GOT3 (cell line): Measurements from ENCODE around the gene TRDMT1.

ENCODE experiments used
- DNase-seq: peaks from one replicate; lab custom pipeline; 2025; ENCODE audit warnings: mixed read lengths; lab: John Stamatoyannopoulos, UW

The TRDMT1 gene, protein sequence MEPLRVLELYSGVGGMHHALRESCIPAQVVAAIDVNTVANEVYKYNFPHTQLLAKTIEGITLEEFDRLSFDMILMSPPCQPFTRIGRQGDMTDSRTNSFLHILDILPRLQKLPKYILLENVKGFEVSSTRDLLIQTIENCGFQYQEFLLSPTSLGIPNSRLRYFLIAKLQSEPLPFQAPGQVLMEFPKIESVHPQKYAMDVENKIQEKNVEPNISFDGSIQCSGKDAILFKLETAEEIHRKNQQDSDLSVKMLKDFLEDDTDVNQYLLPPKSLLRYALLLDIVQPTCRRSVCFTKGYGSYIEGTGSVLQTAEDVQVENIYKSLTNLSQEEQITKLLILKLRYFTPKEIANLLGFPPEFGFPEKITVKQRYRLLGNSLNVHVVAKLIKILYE

DNA sequence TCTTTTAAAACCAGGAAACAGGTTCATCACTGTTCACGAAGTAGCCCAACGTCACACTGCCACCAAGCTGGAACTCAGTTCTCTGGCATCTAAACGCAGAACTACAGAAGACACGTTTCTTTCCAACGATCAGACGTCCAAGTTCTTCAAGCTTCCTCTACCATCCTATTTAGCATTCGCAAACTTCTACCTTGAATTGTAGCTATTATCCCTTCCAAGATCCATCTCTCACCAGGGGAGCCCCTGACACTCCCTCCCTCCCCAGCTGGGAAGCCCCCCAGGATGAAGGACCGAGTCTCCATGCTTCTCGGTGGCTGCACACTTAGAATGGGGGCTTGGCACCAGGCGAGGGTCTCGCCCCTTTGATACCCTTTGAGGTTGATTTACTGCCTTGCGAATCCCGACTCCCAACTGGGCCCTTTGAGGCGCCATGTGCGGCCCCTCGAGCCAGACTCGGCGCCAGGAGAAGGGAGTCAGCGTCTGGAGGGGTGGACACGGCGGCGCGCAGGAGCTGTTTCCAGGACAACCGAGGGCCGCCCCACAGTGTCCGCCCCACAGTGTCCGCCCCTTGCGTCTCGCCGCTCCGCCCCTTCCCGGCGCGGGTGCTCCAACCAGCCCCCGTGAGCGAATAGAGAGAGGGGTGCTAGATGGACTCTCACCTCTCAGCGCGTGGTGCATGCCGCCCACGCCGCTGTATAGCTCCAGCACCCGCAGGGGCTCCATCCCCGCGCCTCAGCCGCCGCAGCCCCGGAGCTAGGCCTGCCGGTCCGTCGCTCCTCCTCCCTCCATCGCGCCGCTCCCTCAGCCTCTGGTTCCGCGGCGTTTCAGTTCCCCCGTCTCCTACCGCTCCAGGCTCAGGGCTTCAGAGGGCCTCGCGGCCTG is at the start of gene TRDMT1:
TRDMT1 (minus strand) TSS at position 761 of the 882 bp plus-strand sequence; CDS start at position 723, 38 bp downstream.
- peak; percentile 63 for DNase-seq

DNA sequence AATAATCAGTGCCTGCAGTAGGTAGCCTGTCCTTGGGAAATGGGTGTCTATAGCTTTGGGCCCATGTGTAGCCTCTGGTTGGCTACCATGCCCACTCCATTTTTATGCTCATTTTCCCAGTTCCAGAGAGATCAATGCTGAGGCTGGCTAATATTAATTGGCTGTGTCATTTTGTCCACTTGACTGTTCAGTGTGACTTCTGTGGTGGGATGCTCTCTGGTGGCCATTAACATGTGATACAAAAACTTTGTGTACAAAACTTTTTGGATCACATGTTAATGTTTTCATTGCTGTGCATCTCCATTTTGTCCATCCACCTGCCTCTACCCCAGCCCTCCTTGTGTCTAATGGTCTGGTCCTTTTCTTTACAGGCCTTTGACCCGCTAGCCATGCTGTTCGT is 49.3 kb upstream of the TRDMT1 start:
- no peak for DNase-seq

DNA sequence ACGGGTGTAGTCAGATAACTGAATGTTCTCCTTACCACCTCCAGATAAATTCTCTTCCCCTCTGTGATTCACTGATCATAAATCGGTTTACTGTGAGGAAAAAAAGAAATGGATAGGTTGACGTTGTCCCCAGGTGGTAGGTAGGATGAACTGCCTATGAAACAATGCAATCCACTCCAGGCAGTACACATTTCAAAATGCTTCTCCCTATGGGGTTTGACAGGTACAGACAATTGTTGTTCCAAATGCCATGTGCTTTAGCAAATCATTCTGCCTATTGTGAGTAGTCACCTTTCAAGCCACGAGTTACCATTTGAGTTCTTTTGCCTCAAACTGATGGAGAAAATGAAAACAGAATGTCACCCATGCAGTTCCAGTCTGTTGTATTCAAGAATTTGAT is 48.3 kb upstream of the TRDMT1 start:
- DNase-seq = no peak

DNA sequence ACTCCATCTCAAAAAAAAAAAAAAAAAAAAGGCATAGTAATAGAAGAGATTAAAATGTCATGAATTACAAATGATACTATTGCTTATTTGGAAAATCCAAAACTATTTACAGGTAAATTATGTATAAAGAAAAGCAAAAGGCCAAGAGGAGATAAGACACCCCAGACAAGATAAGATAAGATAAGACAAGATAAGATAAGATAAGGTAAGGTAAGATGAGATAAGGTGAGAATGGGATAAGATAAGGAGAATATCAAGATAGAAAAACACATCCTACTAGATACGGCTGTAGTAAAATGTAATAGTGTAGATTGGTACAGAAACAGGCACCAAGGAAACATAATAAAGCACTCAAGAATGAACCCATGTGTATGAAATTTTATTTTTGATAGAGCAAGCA is 47.5 kb upstream of the TRDMT1 start:
- no peak for DNase-seq

DNA sequence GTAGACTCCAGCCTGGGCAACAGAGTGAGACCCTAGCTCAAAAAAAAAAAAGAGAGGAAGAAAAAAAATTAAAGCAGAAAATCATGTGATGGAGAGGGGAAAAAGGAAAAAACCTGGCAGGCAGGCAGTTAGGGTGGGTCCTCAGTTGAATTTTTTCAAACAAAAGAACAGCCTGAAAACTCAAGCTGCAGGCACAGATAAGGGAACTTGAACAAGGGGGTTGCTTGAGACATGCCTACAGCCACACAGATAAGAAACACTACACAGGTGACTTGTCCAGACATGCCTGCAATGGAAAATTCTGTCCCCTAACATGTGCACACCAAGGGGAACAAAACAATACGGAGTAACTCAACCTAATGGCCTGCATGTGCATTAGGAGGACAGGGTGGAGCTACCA is 45.7 kb upstream of the TRDMT1 start:
- no peak for DNase-seq

DNA sequence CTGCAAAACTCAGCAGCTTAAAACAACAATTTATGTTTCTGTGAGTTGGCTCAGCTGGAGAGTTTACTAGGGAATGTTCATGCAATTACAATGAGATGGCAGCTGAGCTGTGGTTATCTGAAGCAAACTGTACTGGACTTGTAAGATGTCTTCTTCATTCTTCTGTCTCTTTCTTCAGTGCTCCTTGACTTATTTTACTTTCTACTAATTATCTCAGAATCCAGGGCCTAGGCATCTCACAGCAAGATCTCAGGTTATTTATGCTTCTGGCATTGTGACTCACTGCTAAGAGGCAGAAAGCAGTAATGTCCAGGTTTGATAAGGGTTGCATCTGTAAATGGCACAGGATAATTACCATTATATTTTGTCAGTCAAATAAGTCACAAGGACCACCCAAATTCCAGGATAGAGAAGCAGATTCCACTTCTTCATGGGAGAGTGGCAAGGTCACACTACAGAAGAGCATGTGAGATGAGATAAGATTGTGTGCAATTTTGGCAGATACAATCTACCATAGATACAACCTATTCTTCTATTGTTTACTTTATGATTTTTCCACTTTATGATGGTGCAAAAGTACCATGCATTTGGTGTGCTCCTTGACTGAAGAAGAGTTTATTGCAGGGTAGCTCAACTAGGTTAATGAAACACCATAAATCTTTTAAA is 43.4 kb upstream of the TRDMT1 start:
- DNase-seq = no peak

DNA sequence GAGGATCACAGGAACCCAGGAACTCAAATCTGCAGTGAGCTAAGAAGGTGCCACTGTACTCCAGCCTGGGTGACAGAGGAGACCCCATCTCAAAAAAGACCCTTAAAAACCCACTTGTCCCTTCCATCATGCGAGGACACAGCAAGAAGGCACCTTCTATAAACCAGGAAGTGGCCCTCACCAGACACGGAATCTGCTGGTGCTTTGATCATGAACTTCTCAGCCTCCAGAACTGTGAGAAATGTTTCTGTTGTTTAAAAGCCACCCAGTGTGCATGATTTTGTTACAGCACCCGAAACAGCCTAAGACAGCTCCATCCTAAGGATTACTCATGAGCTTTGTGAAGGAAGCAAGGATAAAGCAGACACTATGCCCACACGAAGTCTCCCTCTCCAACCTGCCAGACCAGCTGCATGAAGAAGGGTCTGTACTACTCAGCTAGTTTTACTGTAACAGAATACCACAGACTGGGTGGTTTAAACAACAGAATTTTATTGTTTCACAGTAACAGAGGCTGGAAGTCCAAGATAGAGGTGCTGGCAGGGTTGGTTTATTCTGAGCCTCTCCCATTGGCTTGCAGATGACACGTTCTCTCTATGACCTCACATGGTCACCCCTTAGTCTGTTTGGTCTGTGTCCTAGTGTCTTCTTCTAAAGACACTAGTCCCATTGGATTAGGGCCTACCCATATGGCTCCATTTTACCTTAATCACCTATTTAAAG is 40.3 kb upstream of the TRDMT1 start:
- DNase-seq = no peak

DNA sequence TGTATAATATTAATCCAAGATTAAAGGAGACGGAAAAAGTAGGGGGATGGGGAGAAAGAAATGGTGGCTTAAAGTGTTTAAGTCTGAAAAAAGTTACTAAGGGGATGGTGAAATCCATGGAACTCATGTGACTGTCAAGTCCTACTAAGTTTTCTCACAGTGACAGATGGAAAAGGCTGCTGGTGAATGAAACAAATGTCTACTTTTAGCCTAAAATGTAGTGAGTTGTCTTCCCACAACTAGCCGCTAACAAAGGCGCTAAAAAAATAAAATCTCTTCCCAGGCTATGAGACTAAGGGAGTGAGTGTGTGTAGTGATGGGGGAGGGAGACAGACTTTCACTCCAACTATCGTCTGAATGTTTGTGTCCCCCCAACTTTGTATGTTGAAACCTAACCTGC is 39.1 kb upstream of the TRDMT1 start:
- DNase-seq = no peak

DNA sequence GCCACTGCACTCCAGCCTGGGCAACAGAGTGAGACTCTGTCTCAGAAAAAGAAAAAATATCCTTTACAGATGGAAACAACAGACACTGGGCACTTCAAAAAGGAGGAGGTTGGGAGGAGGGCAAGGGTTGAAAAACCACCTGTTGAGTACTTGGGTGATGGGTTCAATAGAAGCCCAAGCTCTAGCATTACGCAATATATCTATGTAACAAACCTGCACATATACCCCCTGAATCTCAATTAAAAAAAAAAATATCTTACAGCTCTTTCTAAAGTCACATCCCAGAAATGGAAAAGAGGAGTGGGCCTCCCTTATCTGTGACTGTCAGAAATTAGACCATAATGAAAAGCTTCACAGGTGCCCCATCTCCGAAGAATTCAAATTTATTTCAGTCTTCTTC is 38.6 kb upstream of the TRDMT1 start:
- no peak for DNase-seq

DNA sequence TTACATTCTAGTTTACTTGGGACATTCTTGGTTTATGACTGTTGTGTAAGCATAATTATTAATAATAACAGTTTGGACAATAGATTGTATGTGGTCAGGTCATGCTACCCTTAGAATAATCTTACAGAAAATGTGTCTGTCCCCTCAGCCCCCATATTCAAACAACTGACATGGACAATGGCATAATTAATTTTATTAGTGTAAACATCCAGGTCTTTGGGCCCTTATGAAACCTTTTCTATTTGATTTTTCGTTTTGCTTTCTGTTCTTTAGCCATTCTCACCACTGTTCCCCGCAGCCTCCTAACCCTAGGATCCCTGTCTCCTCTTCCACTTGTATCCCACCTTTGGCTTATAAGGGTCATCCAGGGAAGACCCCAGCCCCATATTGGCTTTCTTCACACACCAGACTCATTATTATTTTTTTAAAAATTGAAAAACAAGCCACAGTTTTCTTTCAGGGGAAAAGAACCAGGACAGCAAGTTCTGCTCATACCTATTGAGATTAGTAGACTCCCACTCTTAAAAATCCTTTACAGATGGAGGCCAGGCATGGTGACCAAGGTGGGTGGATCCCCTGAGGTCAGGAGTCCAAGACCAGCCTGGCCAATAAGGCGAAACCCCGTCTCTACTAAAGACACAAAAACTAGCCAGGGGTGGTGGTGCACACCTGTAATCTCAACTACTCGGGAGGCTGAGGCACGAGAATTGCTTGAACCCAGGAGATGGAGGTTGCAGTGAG is 38.0 kb upstream of the TRDMT1 start:
- DNase-seq = no peak

DNA sequence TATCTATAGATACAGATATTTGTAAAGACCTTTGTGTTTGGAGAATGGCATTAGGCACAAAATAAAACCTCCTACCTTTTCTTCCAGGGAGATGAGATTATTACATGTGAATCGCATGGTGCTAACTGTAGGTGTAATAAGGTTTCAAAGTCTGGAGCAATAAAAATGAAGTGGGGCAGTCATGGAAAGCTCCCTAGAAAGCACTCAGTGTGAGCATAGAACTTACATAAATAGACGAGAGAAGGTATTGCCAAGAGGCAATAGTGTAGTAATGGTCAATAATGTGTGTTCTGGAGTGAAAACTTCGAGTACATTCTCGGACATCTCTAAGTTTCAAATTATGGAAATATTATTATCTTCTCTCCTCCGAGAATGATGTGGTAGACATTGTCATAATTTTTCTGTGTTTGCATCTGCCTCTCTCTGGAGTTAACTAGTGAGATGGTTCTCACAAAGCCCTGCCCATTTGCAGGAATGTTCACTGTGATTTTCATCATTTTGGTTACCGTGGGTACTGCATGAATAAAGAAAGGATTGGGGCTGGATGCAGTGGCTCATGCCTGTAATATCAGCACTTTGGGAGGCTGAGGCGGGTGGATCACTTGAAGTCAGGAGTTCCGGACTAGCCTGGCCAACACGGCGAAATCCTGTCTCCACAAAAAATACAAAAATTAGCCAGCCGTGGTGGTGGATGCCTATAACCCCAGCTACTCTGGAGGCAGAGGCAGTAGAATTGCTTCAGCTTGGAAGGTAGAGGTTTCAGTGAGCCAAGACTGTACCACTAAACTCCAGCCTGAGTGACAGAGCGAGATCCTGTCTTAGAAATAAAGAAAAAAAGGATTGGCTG is 37.2 kb upstream of the TRDMT1 start:
- peak; percentile 38 for DNase-seq

DNA sequence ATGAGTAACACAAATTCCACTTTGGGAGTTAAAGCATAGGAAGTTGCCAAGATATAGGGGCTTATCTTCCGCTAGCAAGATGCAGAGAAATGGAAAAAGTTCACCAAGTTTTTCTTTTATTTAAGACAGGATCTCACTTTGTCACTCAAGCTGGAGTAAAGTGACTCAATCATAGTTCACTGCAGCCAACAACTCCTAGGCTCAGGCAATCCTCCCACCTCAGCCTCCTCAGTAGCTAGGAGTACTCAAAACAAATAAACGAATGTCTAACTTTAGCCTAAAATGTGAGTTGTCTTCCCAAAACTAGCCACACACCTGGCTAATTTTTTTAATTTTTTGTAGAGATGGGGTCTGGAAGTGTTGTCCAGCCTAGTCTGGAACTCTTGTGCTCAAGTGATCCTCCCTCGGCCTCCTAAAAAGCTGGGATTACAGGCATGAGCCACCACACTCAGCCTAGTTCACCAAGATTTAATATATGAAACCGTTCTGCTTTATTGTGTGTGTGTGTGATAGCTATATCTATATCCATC is 36.5 kb upstream of the TRDMT1 start:
- no peak for DNase-seq

DNA sequence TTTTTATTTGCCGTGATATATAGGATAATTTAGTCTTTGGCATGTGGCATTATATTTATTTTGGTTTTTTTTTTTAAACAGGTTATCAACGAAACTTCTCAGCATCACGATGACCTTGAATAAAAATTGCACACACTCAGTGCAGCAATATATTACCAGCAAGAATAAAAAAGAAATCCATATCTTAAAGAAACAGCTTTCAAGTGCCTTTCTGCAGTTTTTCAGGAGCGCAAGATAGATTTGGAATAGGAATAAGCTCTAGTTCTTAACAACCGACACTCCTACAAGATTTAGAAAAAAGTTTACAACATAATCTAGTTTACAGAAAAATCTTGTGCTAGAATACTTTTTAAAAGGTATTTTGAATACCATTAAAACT is 35.7 kb upstream of the TRDMT1 start:
- DNase-seq = no peak

DNA sequence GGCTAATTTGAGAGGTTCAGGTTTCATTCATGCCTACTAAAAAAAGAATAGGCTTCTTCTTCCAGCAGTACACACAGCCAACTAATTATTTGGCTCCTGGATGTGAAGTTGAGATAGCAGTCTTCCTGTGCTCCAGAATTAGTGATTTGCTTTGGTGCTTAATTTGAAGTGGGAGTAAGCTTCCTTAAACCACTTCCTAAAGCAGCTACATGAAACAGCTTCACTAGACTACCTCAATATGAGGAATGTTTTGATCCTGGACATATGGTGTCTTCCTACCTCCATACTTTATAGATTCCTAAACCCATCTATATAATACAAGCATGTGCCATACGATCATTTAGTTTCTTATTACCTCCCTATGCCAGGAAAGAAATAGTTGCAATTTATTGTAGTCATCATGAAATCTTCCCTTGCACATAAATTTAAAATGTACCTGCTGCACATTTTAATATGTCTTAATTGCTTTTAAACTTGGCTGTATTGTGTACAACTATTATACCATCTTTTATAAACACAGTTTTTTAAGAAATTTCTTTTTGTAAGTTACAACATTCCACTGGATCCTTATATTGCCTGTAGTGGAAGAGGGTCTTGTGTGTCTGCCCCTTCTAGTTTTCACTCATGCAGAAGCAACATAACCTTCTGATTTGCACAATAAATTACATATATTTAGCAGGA is 35.1 kb upstream of the TRDMT1 start:
- no peak for DNase-seq

DNA sequence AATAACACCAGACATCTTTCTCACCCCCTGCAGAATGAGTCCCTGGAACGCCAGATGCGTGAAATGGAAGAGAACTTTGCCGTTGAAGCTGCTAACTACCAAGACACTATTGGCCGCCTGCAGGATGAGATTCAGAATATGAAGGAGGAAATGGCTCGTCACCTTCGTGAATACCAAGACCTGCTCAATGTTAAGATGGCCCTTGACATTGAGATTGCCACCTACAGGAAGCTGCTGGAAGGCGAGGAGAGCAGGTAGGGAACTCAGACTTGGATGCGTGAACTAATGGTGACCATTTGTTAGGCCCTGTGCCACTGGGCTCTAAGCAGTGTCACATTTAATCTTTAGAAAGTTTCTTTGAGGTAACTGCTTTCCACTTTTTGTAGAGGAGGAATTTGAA is 33.7 kb upstream of the TRDMT1 start:
- no peak for DNase-seq

DNA sequence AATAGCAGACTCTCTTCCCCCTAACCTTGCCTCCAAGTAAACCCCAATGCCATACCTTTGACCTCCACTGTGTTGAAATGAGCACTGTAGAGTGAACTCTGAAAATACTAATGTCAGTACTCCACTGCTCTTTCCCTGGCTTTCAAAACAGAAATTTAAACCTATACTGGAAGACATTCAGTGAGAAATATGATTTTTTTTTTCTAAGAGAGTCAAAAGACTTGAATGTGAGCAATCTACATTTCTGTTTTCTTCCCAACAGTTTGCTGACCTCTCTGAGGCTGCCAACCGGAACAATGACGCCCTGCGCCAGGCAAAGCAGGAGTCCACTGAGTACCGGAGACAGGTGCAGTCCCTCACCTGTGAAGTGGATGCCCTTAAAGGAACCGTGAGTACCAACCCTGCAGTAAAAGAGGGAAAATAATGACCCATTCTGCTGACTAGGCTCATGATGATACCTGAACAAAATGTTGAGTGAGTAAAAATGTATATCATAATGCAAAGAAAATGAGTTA is 33.0 kb upstream of the TRDMT1 start:
- DNase-seq = no peak

DNA sequence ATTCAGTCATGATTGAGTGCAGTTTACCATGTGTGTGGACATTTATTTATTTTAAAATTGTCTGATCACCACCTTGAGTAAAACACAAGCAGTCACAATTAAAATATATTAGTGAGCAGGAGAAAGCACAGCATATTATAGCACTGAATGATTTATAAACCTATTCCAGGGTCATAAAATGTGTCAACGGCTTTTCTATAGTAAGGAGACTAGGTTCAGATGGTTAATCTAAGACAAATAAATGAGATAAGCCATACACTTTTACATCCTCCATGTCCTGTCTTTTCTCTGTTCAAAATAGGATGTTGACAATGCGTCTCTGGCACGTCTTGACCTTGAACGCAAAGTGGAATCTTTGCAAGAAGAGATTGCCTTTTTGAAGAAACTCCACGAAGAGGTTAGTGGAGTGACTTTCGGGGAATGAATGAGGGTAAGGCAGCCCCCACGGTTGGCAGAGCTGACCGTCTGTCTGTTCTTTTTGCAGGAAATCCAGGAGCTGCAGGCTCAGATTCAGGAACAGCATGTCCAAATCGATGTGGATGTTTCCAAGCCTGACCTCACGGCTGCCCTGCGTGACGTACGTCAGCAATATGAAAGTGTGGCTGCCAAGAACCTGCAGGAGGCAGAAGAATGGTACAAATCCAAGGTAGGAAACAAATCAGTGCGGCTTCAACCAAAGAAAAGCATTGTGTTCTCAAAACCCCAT is 32.0 kb upstream of the TRDMT1 start:
- no peak for DNase-seq

DNA sequence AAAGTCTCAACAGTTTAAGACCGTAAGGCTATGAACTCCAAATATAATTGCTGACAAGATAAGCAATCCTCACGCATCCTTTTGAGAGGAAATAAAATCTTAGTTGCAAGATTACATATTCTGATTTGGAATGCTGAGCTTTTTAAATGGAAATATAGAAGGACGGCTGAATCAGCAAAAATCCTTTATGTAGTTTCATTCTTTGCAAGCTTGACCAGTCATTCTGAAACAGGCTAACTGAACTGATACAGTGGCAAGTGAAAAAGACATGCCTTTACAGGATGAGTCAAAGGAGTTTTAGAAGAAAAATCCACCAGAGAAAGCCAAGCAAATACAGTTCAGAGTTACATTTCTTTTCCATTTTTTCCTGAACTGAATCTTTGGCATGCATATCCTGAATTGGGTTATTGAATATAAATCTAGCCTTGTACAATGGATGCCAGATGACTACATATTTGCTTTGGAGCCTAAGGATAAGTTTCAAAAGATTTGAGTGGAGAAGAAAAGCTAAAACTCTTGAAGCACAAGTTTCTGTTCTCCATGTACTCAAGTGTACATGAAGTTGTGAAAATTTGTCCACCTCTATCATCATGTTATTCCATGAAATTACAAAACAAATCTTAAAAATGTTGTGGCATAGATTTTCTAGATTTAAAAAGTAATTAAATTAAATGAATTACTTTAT is 30.9 kb upstream of the TRDMT1 start:
- DNase-seq = no peak
